HepG2 (cell line): ENCODE data around the gene LAPTM4A. TPM values are rescaled to one million over a fixed set of nuclear protein-coding genes. Genes with fewer than 3 reads are reported as not detected.

Experiments
- ETS1 ChIP-seq: sonication (generic); formaldehyde crosslinking; IDR thresholded peaks from 2 replicates; pipeline ENCODE4 v1.4.0; 2020; ENCODE audit warnings: missing genetic modification reagents
- HNF1B ChIP-seq: sonication (generic); formaldehyde crosslinking; IDR thresholded peaks from 2 replicates; pipeline ENCODE4 v1.5.1; 2020; ENCODE audit warnings: mild to moderate bottlenecking, moderate library complexity, missing genetic modification reagents
- PHF20 ChIP-seq: sonication (generic); formaldehyde crosslinking; IDR thresholded peaks from 2 replicates; pipeline ENCODE4 v1.5.0; 2020; ENCODE audit warnings: mild to moderate bottlenecking, missing genetic modification reagents
- RAD51 ChIP-seq: fragments of 450-650 bp; IDR thresholded peaks from 2 replicates; pipeline ENCODE4 v1.6.1; 2016; ENCODE audit warnings: borderline replicate concordance
- RORA ChIP-seq: sonication (generic); formaldehyde crosslinking; IDR thresholded peaks from 2 replicates; pipeline ENCODE4 v1.5.0; 2020; ENCODE audit warnings: mild to moderate bottlenecking, missing genetic modification reagents, moderate library complexity
- ZNF3 ChIP-seq: IDR thresholded peaks from 2 replicates; pipeline ENCODE4 v1.7.0; 2017; ENCODE audit warnings: inconsistent platforms
- ZNF333 ChIP-seq: sonication (generic); formaldehyde crosslinking; IDR thresholded peaks from 2 replicates; pipeline ENCODE4 v1.4.0; 2020; ENCODE audit warnings: mild to moderate bottlenecking, missing genetic modification reagents, borderline replicate concordance
- ZNF563 ChIP-seq: sonication (generic); formaldehyde crosslinking; IDR thresholded peaks from 2 replicates; pipeline ENCODE4 v1.8.0; 2022; ENCODE audit warnings: mild to moderate bottlenecking, moderate library complexity, missing genetic modification reagents
- ZNF737 ChIP-seq: sonication (generic); formaldehyde crosslinking; IDR thresholded peaks from 2 replicates; pipeline ENCODE4 v1.5.0; 2020; ENCODE audit warnings: missing genetic modification reagents, mild to moderate bottlenecking, borderline replicate concordance
- ZZZ3 ChIP-seq: sonication (generic); formaldehyde crosslinking; IDR thresholded peaks from 2 replicates; pipeline ENCODE4 v1.4.0; 2020; ENCODE audit warnings: missing genetic modification reagents, mild to moderate bottlenecking, borderline replicate concordance
- polyA plus RNA-seq, 8 experiments: library from polyadenylated mRNA; depleted of rRNA in 3 of 8; stranded (reverse) in 7 of 8; unstranded in 1 of 8; fragments of >200 nt; fragmentation: Illumina TruSeq in 4 of 8; extraction: Trizol in 4 of 8; gene quantifications; 2 replicates each; pipeline versions ENCODE4 v1.2.1 to v1.2.3, GENCODE V29; 2011 to 2016; ENCODE audit warnings: low read depth in 4 of 8, missing spikeins in 1 of 8, mixed read lengths in 1 of 8; ENCODE audit not compliant: insufficient read depth in 1 of 8
- total RNA-seq, 5 experiments: library from RNA; depleted of rRNA; stranded (reverse); fragments of >200 nt; fragmentation: Illumina TruSeq; extraction: Trizol; gene quantifications; 2 replicates each; pipeline ENCODE4 v1.2.3, GENCODE V29; 2016; ENCODE audit warnings: low read depth in 1 of 5
- TF ChIP-seq, protein P1 (sequence below): sonication (generic); formaldehyde crosslinking; IDR thresholded peaks from 2 replicates; pipeline ENCODE4 v1.5.1; 2020; ENCODE audit warnings: mild to moderate bottlenecking, missing genetic modification reagents, borderline replicate concordance
- TF ChIP-seq, protein P2 (sequence below): fragments of 450-650 bp; IDR thresholded peaks from 2 replicates; pipeline ENCODE4 v1.6.1; 2017; ENCODE audit warnings: mild to moderate bottlenecking
- TF ChIP-seq, protein P3 (sequence below): sonication (generic); formaldehyde crosslinking; IDR thresholded peaks from 2 replicates; pipeline ENCODE4 v1.5.1; 2020; ENCODE audit warnings: mild to moderate bottlenecking, missing genetic modification reagents

The LAPTM4A gene
- total and polyA plus RNA-seq, 2 of the 13 experiments (the other 11 are each of a cell fraction or from before 2014, with no cell fraction given), result 116 to 558 TPM

DNA sequence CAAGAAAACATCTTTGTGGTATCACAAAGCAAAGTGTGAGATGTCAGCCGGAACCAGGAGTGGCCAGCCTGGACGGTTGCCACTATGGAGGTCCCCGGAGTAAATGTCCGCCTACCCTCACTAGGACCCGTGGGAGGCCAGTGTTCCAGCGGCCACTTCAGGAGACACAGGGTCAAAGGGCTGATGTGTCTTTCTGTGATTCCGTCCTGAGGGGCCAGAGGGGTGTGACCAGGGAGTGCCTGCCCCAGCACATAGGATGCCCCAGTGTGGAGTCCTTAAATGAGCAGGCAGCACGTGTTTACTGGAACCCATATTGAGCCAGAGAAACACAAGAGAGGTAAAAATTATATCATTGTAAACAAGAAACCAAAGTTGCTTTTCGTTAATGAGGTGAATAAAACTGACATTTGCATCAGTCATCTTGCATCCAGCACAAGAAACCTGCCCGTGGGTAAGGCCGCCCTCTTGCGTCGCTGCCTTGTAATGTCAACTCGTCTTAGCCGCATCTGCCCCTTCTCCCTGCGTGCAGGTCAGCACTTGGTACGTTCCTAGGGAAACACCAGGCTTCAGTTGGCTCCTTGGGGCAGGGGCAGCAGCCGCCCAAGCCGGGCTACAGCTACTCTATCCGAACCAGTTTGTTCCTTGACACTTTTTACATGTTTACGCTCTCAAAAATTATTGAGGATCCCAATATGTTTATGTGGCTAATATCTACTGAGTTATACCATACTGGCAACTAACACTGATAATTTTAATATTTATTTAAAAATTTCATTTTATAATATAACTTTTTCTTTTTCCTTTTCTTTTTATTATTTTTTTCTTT, 46.7 kb upstream of the LAPTM4A start (continued):
- TF ChIP-seq, protein P1, sequence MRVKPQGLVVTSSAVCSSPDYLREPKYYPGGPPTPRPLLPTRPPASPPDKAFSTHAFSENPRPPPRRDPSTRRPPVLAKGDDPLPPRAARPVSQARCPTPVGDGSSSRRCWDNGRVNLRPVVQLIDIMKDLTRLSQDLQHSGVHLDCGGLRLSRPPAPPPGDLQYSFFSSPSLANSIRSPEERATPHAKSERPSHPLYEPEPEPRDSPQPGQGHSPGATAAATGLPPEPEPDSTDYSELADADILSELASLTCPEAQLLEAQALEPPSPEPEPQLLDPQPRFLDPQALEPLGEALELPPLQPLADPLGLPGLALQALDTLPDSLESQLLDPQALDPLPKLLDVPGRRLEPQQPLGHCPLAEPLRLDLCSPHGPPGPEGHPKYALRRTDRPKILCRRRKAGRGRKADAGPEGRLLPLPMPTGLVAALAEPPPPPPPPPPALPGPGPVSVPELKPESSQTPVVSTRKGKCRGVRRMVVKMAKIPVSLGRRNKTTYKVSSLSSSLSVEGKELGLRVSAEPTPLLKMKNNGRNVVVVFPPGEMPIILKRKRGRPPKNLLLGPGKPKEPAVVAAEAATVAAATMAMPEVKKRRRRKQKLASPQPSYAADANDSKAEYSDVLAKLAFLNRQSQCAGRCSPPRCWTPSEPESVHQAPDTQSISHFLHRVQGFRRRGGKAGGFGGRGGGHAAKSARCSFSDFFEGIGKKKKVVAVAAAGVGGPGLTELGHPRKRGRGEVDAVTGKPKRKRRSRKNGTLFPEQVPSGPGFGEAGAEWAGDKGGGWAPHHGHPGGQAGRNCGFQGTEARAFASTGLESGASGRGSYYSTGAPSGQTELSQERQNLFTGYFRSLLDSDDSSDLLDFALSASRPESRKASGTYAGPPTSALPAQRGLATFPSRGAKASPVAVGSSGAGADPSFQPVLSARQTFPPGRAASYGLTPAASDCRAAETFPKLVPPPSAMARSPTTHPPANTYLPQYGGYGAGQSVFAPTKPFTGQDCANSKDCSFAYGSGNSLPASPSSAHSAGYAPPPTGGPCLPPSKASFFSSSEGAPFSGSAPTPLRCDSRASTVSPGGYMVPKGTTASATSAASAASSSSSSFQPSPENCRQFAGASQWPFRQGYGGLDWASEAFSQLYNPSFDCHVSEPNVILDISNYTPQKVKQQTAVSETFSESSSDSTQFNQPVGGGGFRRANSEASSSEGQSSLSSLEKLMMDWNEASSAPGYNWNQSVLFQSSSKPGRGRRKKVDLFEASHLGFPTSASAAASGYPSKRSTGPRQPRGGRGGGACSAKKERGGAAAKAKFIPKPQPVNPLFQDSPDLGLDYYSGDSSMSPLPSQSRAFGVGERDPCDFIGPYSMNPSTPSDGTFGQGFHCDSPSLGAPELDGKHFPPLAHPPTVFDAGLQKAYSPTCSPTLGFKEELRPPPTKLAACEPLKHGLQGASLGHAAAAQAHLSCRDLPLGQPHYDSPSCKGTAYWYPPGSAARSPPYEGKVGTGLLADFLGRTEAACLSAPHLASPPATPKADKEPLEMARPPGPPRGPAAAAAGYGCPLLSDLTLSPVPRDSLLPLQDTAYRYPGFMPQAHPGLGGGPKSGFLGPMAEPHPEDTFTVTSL (CRISPR knock-in tag), result no peak
- TF ChIP-seq, protein P2, sequence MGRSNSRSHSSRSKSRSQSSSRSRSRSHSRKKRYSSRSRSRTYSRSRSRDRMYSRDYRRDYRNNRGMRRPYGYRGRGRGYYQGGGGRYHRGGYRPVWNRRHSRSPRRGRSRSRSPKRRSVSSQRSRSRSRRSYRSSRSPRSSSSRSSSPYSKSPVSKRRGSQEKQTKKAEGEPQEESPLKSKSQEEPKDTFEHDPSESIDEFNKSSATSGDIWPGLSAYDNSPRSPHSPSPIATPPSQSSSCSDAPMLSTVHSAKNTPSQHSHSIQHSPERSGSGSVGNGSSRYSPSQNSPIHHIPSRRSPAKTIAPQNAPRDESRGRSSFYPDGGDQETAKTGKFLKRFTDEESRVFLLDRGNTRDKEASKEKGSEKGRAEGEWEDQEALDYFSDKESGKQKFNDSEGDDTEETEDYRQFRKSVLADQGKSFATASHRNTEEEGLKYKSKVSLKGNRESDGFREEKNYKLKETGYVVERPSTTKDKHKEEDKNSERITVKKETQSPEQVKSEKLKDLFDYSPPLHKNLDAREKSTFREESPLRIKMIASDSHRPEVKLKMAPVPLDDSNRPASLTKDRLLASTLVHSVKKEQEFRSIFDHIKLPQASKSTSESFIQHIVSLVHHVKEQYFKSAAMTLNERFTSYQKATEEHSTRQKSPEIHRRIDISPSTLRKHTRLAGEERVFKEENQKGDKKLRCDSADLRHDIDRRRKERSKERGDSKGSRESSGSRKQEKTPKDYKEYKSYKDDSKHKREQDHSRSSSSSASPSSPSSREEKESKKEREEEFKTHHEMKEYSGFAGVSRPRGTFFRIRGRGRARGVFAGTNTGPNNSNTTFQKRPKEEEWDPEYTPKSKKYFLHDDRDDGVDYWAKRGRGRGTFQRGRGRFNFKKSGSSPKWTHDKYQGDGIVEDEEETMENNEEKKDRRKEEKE, result no peak
- no peak for TF ChIP-seq PHF20 (CRISPR knock-in tag)
- peak; percentile 63; the same call in 1 of the 2 replicates for TF ChIP-seq HNF1B (CRISPR knock-in tag)
- TF ChIP-seq ETS1 (CRISPR knock-in tag), result no peak
- no peak for TF ChIP-seq ZNF563
- TF ChIP-seq ZZZ3 (CRISPR knock-in tag), result no peak
- TF ChIP-seq RORA (CRISPR knock-in tag), result no peak
- no peak for TF ChIP-seq ZNF333 (CRISPR knock-in tag)
- no peak for TF ChIP-seq RAD51
- TF ChIP-seq, protein P3, sequence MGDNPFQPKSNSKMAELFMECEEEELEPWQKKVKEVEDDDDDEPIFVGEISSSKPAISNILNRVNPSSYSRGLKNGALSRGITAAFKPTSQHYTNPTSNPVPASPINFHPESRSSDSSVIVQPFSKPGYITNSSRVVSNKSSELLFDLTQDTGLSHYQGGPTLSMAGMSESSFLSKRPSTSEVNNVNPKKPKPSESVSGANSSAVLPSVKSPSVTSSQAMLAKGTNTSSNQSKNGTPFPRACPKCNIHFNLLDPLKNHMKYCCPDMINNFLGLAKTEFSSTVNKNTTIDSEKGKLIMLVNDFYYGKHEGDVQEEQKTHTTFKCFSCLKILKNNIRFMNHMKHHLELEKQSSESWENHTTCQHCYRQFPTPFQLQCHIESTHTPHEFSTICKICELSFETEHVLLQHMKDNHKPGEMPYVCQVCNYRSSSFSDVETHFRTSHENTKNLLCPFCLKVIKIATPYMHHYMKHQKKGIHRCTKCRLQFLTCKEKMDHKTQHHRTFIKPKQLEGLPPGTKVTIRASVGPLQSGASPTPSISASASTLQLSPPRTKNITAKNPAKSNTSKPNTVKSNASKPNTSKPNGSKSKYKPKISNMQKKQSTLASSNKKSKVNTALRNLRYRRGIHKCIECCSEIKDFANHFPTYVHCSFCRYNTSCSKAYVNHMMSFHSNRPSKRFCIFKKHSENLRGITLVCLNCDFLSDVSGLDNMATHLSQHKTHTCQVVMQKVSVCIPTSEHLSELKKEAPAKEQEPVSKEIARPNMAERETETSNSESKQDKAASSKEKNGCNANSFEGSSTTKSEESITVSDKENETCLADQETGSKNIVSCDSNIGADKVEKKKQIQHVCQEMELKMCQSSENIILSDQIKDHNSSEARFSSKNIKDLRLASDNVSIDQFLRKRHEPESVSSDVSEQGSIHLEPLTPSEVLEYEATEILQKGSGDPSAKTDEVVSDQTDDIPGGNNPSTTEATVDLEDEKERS, result peak; percentile 70; the same call in 1 of the 2 replicates
- no peak for TF ChIP-seq ZNF737 (CRISPR knock-in tag)
- no peak for TF ChIP-seq ZNF3 (CRISPR knock-in tag)
